ENCODE results near the gene MRPS25. TPM values are rescaled to one million over a fixed set of nuclear protein-coding genes. Genes with fewer than 3 reads are reported as not detected.

MRPS25 gene
- total RNA-seq, 1 donor from 2014 or later = 27.0 TPM

GRCh38 chr3:15049584-15049983 lies 15.5 kb downstream of the MRPS25 start:
- peaks cover 2% of the 10 kb centered on the region for H3K4me1 ChIP-seq
- intact Hi-C loops (cut with DNase I) = no loop called here
- TF ChIP-seq POLR2AphosphoS5 (IDR thresholded peaks at IDR 0.05; ENCODE audit: insufficient read depth in 1 of 2, low read depth in 1 of 2) = no peak
- no peak for TF ChIP-seq CTCF (IDR thresholded peaks at IDR 0.05)
- TF ChIP-seq POLR2A (IDR thresholded peaks at IDR 0.05) = no peak

GRCh38 chr3:15045667-15046066 lies 19.4 kb downstream of the MRPS25 start:
- H3K9me3 ChIP-seq = no peaks in the 10 kb centered on the region
- no peak for TF ChIP-seq POLR2AphosphoS5 (IDR thresholded peaks at IDR 0.05; ENCODE audit: insufficient read depth in 1 of 2, low read depth in 1 of 2)
- no peak for TF ChIP-seq POLR2A (IDR thresholded peaks at IDR 0.05)
- no peak for TF ChIP-seq CTCF (IDR thresholded peaks at IDR 0.05)
- no peak overlapping the region for H3K4me3 ChIP-seq
- H3K4me1 ChIP-seq = peaks cover 7% of the 10 kb centered on the region
- H3K27me3 ChIP-seq = no peaks in the 10 kb centered on the region
- intact Hi-C loops (cut with DNase I) = no loop called here
- no peak for DNase-seq (ENCODE audit: extremely low spot score in 2 of 2)
- peaks cover 0 to 62% of the 10 kb centered on the region in 2 donors for H3K36me3 ChIP-seq
- no peak overlapping the region for H3K27ac ChIP-seq

More at GRCh38 chr3:15049584-15049983, 15.5 kb downstream of the MRPS25 start:
- H3K27me3 ChIP-seq = no peaks in the 10 kb centered on the region
- H3K9me3 ChIP-seq = no peaks in the 10 kb centered on the region
- no peak overlapping the region for H3K4me3 ChIP-seq
- DNase-seq (ENCODE audit: extremely low spot score in 2 of 2) = no peak
- H3K36me3 ChIP-seq = peaks cover 0 to 62% of the 10 kb centered on the region in 2 donors
- H3K27ac ChIP-seq = no peak overlapping the region

- no peak for DNase-seq (ENCODE audit: extremely low spot score in 2 of 2)
- intact Hi-C loops (cut with DNase I) = no loop called here
- Histone ChIP-seq H3K36me3 (peaks cover 0 to 68% of the 10 kb centered on the region in 2 donors), H3K4me3 (no peak overlapping the region), H3K27ac (no peak overlapping the region), H3K27me3 (no peaks in the 10 kb centered on the region), H3K4me1 (peaks cover 7% of the 10 kb centered on the region), H3K9me3 (no peaks in the 10 kb centered on the region)
- TF ChIP-seq POLR2AphosphoS5 (IDR thresholded peaks at IDR 0.05; ENCODE audit: insufficient read depth in 1 of 2, low read depth in 1 of 2) (no peak), POLR2A (IDR thresholded peaks at IDR 0.05) (no peak), CTCF (IDR thresholded peaks at IDR 0.05) (no peak)
These were observed 20.8 kb downstream of the MRPS25 start for GRCh38 chr3:15044326-15044725.

- Histone ChIP-seq H3K36me3 (peaks cover 0 to 69% of the 10 kb centered on the region in 2 donors), H3K4me1 (peaks cover 7% of the 10 kb centered on the region)
- DNase-seq (ENCODE audit: extremely low spot score in 2 of 2) = no peak
These were observed 21.5 kb downstream of the MRPS25 start for GRCh38 chr3:15043408-15044171.

More at GRCh38 chr3:15043408-15044171, 21.5 kb downstream of the MRPS25 start:
- no peak overlapping the region for H3K27ac ChIP-seq
- intact Hi-C loops (cut with DNase I) = no loop called here
- H3K27me3 ChIP-seq = no peaks in the 10 kb centered on the region
- TF ChIP-seq POLR2AphosphoS5 (IDR thresholded peaks at IDR 0.05; ENCODE audit: insufficient read depth in 1 of 2, low read depth in 1 of 2) = no peak
- no peak for TF ChIP-seq POLR2A (IDR thresholded peaks at IDR 0.05)
- TF ChIP-seq CTCF (IDR thresholded peaks at IDR 0.05) = no peak
- no peak overlapping the region for H3K4me3 ChIP-seq
- H3K9me3 ChIP-seq = no peaks in the 10 kb centered on the region

Measured in vagina (tissue), 2 donors.